Keratinocyte (primary cell): Measurements from ENCODE around the gene MORF4L2.

Experiments
- CTCF ChIP-seq, 3 experiments: IDR thresholded peaks in 1 of 3; conservative IDR thresholded peaks in 1 of 3; optimal IDR thresholded peaks in 1 of 3; 2 replicates in 2 of 3; 3 replicates in 1 of 3; pipeline versions ENCODE3 to v1.5.1; 2011; ENCODE audit warnings: low read length in 3 of 3, mild to moderate bottlenecking in 3 of 3, moderate library complexity in 2 of 3, control low read depth in 1 of 3, inconsistent platforms in 1 of 3; ENCODE audit not compliant: insufficient read depth in 2 of 3; ENCODE audit errors: extremely low read depth in 1 of 3
- EZH2 ChIP-seq: IDR thresholded peaks from one replicate; pipeline ENCODE4 v1.6.1; 2012; ENCODE audit warnings: inconsistent platforms, mild to moderate bottlenecking, low read length, moderate library complexity

GRCh38 chrX:103658681-103659433 lies 27.6 kb downstream of the MORF4L2 start:
- TF ChIP-seq CTCF (optimal IDR thresholded peaks at IDR 0.05 in 1 of 3, IDR thresholded peaks at IDR 0.05 in 1 of 3, conservative IDR thresholded peaks at IDR 0.05 in 1 of 3; ENCODE audit: extremely low read depth in 1 of 3, insufficient read depth in 2 of 3, low read length in 3 of 3) (no peak), EZH2 (no peak)
